Measurements from ENCODE around the gene TMC4. TPM values are rescaled to one million over a fixed set of nuclear protein-coding genes. Genes with fewer than 3 reads are reported as not detected.

TMC4 gene
- total and polyA plus RNA-seq, 2 experiments from 2014 or later, result 40.3 to 94.4 TPM

DNA sequence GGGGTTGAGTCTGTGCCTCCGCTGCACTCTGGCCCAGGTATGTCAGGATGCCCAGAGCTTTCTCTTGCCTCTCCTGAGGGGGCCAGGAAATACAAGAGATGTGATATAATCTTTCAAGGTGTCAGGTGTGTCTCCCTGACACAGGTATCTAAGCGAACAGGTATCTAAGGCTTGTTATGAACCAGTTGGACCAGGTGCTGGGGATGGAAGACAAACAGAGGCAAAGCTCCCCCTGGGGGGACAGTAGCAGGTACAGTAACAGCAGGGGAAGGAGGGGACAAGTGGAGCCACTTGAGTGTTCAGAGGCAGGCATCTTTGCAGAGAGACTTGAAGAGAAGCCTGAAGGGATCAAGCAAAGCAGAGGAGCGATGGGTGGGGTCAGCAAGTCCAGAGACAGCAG, 16.0 kb downstream of the TMC4 start:
- 83% methylated on average over 3 of the region's 3 CpGs for WGBS (ENCODE audit: low lambda C conversion rate, missing lambda C conversion rate)
- no peaks in the 10 kb centered on the region for H3K27me3 ChIP-seq
- H3K4me1 ChIP-seq (ENCODE audit: insufficient read depth), result peaks cover 16% of the 10 kb centered on the region
- no peak for TF ChIP-seq CTCF (IDR thresholded peaks at IDR 0.05; ENCODE audit: poor library complexity)
- TF ChIP-seq EZH2phosphoT487 (IDR thresholded peaks at IDR 0.05; ENCODE audit: low read depth, severe bottlenecking, unreplicated experiment), result no peak
- TF ChIP-seq EZH2 (IDR thresholded peaks at IDR 0.05; ENCODE audit: borderline replicate concordance), result no peak
- no peak overlapping the region for H3K4me2 ChIP-seq
- no peaks in the 10 kb centered on the region for H3K36me3 ChIP-seq (replicated peaks; ENCODE audit: insufficient read depth, low read depth)
- H3K27ac ChIP-seq, result no peak overlapping the region
- peaks cover 14% of the 10 kb centered on the region for H3K79me2 ChIP-seq
- no peaks in the 10 kb centered on the region for H3K9me2 ChIP-seq (replicated peaks; ENCODE audit: insufficient read depth)
- H4K20me1 ChIP-seq (ENCODE audit: insufficient read depth, poor library complexity, severe bottlenecking), result no peaks in the 10 kb centered on the region
- no peak overlapping the region for H2AFZ ChIP-seq
- no peak overlapping the region for H3K4me3 ChIP-seq
- H3K9me3 ChIP-seq (ENCODE audit: low read depth), result no peaks in the 10 kb centered on the region
- peak; percentile 51 for DNase-seq (ENCODE audit: low spot score)

GRCh38 chr19:54156490-54156889, 16.5 kb downstream of the TMC4 start:
- DNase-seq (ENCODE audit: low spot score), result no peak
- Histone ChIP-seq H3K9me2 (replicated peaks; ENCODE audit: insufficient read depth) (no peaks in the 10 kb centered on the region), H3K4me2 (no peak overlapping the region), H3K9me3 (ENCODE audit: low read depth) (no peaks in the 10 kb centered on the region), H4K20me1 (ENCODE audit: insufficient read depth, poor library complexity, severe bottlenecking) (no peaks in the 10 kb centered on the region), H3K4me1 (ENCODE audit: insufficient read depth) (peaks cover 16% of the 10 kb centered on the region), H2AFZ (no peak overlapping the region), H3K79me2 (peaks cover 14% of the 10 kb centered on the region), H3K27ac (no peak overlapping the region), H3K36me3 (replicated peaks; ENCODE audit: insufficient read depth, low read depth) (no peaks in the 10 kb centered on the region), H3K4me3 (no peak overlapping the region), H3K27me3 (no peaks in the 10 kb centered on the region)
- WGBS (ENCODE audit: low lambda C conversion rate, missing lambda C conversion rate), result 84% methylated on average over 11 of the region's 11 CpGs
- TF ChIP-seq CTCF (IDR thresholded peaks at IDR 0.05; ENCODE audit: poor library complexity) (no peak), EZH2 (IDR thresholded peaks at IDR 0.05; ENCODE audit: borderline replicate concordance) (no peak), EZH2phosphoT487 (IDR thresholded peaks at IDR 0.05; ENCODE audit: low read depth, severe bottlenecking, unreplicated experiment) (no peak)

GRCh38 chr19:54155694-54156093, 17.3 kb downstream of the TMC4 start:
- H3K4me2 ChIP-seq, result no peak overlapping the region
- no peaks in the 10 kb centered on the region for H3K27me3 ChIP-seq
- no peak for DNase-seq (ENCODE audit: low spot score)
- no peaks in the 10 kb centered on the region for H3K9me3 ChIP-seq (ENCODE audit: low read depth)
- H3K27ac ChIP-seq, result no peak overlapping the region
- no peak overlapping the region for H3K4me3 ChIP-seq
- H3K4me1 ChIP-seq (ENCODE audit: insufficient read depth), result peaks cover 12% of the 10 kb centered on the region
- H2AFZ ChIP-seq, result no peak overlapping the region
- H3K9me2 ChIP-seq (replicated peaks; ENCODE audit: insufficient read depth), result no peaks in the 10 kb centered on the region
- TF ChIP-seq EZH2 (IDR thresholded peaks at IDR 0.05; ENCODE audit: borderline replicate concordance) (no peak), EZH2phosphoT487 (IDR thresholded peaks at IDR 0.05; ENCODE audit: low read depth, severe bottlenecking, unreplicated experiment) (no peak), CTCF (IDR thresholded peaks at IDR 0.05; ENCODE audit: poor library complexity) (no peak)
- H3K36me3 ChIP-seq (replicated peaks; ENCODE audit: insufficient read depth, low read depth), result no peaks in the 10 kb centered on the region
- H3K79me2 ChIP-seq, result peaks cover 14% of the 10 kb centered on the region
- WGBS (ENCODE audit: low lambda C conversion rate, missing lambda C conversion rate), result 95% methylated on average over 16 of the region's 19 CpGs
- no peaks in the 10 kb centered on the region for H4K20me1 ChIP-seq (ENCODE audit: insufficient read depth, poor library complexity, severe bottlenecking)

Data from hepatocyte (in vitro differentiated cells).